Immature natural killer cell (primary cell): ENCODE data around the gene ELOVL5. TPM values are rescaled to one million over a fixed set of nuclear protein-coding genes. Genes with fewer than 3 reads are reported as not detected.
"Not testable (repeated sequence)": the region's sequence is repeated elsewhere in the genome, so short reads cannot be mapped to it uniquely, and the experiment has no call there.

Source experiments
- DNase-seq, 3 donors: peaks; one replicate each; pipeline ENCODE4 v3.0.0; 2022; ENCODE audit warnings: mixed read lengths in 1 of 3
- H3K27ac Mint-ChIP-seq, 6 donors: one replicate each; pipeline ENCODE4 v1.8.0; 2020; ENCODE audit warnings: mixed read lengths in 6 of 6, mild to moderate bottlenecking in 5 of 6, inconsistent platforms in 4 of 6, moderate library complexity in 3 of 6
- H3K27me3 Mint-ChIP-seq, 3 donors: one replicate each; pipeline ENCODE4 v1.8.0; 2020 to 2021; ENCODE audit warnings: low read depth in 3 of 3, mild to moderate bottlenecking in 3 of 3, mixed read lengths in 3 of 3, moderate library complexity in 3 of 3, inconsistent platforms in 1 of 3
- H3K36me3 Mint-ChIP-seq, 3 donors: one replicate each; pipeline ENCODE4 v1.8.0; 2020; ENCODE audit warnings: mixed read lengths in 3 of 3, inconsistent platforms in 2 of 3, mild to moderate bottlenecking in 2 of 3
- H3K4me1 Mint-ChIP-seq, 2 donors: one replicate each; pipeline ENCODE4 v1.8.0; 2020; ENCODE audit warnings: inconsistent platforms in 2 of 2, mild to moderate bottlenecking in 2 of 2, mixed read lengths in 2 of 2, moderate library complexity in 1 of 2
- H3K4me3 Mint-ChIP-seq, 5 donors: one replicate each; pipeline ENCODE4 v1.8.0; 2020; ENCODE audit warnings: mild to moderate bottlenecking in 5 of 5, mixed read lengths in 5 of 5, inconsistent platforms in 3 of 5, moderate library complexity in 3 of 5
- H3K9me3 Mint-ChIP-seq, 6 donors: one replicate each; pipeline ENCODE4 v1.8.0; 2020; ENCODE audit warnings: mild to moderate bottlenecking in 6 of 6, mixed read lengths in 6 of 6, inconsistent platforms in 4 of 6, moderate library complexity in 3 of 6
- polyA plus RNA-seq, 3 donors: library from polyadenylated mRNA; unstranded; fragments of 300-500 nt; fragmentation: Illumina TruSeq; gene quantifications; one replicate each; pipeline ENCODE4 v1.2.3, GENCODE V29; 2021

Gene ELOVL5, protein sequence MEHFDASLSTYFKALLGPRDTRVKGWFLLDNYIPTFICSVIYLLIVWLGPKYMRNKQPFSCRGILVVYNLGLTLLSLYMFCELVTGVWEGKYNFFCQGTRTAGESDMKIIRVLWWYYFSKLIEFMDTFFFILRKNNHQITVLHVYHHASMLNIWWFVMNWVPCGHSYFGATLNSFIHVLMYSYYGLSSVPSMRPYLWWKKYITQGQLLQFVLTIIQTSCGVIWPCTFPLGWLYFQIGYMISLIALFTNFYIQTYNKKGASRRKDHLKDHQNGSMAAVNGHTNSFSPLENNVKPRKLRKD
- 10 to 100 TPM; 45.4 to 85.2 (median 63.0) TPM for polyA plus RNA-seq

DNA sequence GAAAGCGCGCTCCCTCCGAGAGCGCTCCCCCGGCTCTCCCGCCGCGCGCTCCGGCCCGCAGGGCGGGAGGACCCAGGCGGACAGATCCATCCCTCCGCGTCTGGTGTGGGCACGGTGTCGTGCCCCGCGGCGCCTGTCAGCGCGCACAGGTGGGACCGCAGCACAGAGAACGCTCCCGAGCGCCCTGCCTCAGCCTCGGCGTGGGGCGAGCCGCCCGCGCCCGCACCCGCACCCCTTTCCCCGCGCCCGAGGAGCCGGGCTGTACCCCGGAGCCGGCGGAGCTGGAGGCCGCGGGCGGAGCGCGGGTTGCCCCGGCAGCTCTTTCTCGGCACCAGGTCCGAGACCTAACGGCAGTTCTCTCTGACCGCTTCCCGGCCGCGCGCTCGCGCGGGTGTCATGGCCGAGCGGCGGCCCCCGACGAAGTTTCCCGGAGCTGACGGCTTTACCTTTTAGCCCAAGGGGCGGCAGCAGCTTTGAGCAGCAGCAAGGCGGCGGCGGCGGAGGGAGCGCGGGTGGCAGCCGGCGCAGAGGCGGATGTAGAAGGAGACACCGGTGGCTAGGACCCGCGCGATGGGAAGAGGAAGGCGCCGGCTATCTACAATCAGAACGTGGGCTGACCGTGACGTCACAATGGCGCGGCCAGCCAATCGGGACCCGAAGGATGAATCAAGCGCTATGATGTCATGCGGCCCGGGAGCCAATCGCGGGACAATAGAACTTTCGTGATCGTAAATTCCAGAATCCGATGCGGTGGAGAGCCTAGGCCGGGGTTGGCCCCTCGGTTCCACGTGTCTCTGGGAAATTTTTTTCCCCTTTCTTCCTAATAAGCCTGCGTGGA, at the start of gene ELOVL5:
Gene ELOVL5 (minus strand): TSS at position 580 of the 838 bp plus-strand sequence. CDS start 53,251 bp downstream, outside the sequence.
- Mint-ChIP-seq H3K9me3 (no peaks in the 10 kb centered on the region), H3K27me3 (peaks cover 5 to 29% (median 12%) of the 10 kb centered on the region in 3 donors), H3K4me1 (peaks cover 46 to 52% of the 10 kb centered on the region in 2 donors), H3K27ac (peak within 1 kb of the TSS; percentile 95 to 98 (median 96)), H3K4me3 (peak within 1 kb of the TSS; percentile 94 to 96 (median 96)), H3K36me3 (no peaks in the 10 kb centered on the region)
- peak; percentile 94 to 95 (median 95) for DNase-seq

DNA sequence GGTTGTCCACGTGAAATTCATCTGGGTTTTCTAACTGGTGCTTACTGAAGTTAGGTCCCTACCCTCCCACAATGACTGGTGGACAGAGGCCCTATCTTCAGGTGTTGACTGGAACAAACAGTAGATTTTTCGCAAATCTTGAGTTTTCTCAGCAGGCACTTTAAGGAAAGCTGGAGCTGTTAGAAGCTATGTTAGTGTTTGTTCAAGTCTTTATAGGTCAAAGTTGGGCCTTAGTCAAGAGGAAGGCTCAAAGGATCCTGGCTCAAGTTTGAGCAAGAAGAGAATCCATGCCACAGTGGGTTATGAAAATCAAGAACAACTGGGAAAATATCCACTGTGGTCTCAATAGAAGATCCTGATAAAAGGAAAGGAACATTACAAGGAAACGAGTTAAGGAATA, 48.5 kb upstream of the ELOVL5 start:
- H3K27ac Mint-ChIP-seq = no peak overlapping the region
- no peaks in the 10 kb centered on the region for H3K4me1 Mint-ChIP-seq
- no peak for DNase-seq
- H3K27me3 Mint-ChIP-seq = peaks cover 0 to 2% (median 2%) of the 10 kb centered on the region in 3 donors
- H3K9me3 Mint-ChIP-seq = no peaks in the 10 kb centered on the region
- H3K36me3 Mint-ChIP-seq = no peaks in the 10 kb centered on the region
- no peak overlapping the region for H3K4me3 Mint-ChIP-seq

DNA sequence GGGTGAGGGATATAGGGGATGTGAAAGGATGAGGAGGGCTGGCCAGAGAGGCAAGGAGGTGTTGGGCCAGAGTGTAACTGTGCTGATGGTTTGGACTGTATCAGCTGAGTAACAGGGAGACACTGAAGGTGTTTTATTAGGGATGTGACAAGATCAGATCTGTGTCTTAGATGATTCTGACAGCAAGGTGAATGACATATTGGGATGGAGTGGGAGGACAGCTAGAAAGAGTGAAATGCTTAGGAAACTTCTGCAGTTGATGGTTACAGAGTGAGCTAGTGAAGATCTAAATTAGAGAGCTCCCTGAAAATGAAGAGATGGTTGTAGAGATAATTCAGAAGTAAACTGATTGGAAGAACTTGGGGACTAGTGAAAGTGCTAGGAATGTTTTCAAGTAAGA, 47.2 kb upstream of the ELOVL5 start:
- Mint-ChIP-seq H3K4me1 (no peaks in the 10 kb centered on the region), H3K27me3 (peaks cover 0 to 2% (median 2%) of the 10 kb centered on the region in 3 donors), H3K36me3 (no peaks in the 10 kb centered on the region), H3K27ac (no peak overlapping the region), H3K4me3 (no peak overlapping the region), H3K9me3 (no peaks in the 10 kb centered on the region)
- no peak for DNase-seq

DNA sequence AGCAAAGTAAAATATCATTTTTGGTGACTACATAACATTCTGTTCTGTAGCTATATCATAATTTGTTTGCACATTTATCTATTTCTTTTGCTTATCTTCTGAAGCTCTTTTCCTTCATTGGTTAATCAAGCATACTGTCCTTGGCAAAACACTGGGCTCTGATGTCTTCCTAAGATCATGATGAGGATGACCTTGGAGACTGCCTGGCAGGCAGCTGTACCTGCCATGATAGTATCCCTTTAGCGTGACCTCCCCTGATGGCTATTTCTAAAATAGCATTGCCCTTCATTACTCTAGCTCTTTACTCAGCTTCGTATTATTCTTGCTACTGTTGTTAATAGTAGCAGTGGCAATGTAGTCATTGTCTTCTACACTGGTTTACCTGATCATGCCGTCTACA, 46.0 kb upstream of the ELOVL5 start:
- Mint-ChIP-seq H3K27me3 (peaks cover 0 to 2% (median under 1%) of the 10 kb centered on the region in 3 donors), H3K4me3 (no peak overlapping the region), H3K36me3 (no peaks in the 10 kb centered on the region), H3K27ac (no peak overlapping the region), H3K4me1 (no peaks in the 10 kb centered on the region), H3K9me3 (no peaks in the 10 kb centered on the region)
- no peak for DNase-seq

DNA sequence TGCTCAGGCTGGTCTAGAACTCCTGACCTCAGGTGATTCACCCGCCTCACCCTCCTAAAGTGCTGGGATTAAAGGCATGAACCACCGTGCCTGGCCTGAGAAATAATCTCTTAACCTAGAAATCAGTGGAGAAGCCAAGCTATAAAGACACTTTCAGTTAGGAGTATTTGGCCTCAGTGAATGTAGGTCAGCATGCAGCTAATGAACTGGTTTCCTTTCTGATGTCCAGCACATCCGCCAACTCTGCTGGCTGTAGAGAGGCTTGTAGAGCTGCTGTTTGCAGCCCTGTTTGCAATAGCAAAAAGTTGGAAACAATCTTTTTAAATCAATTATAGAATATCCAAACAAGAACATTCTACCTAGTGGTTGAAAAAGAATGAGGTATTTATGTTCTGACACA, 42.4 kb upstream of the ELOVL5 start:
- Mint-ChIP-seq H3K4me1 (no peaks in the 10 kb centered on the region), H3K27me3 (peaks cover 0 to 6% (median 1%) of the 10 kb centered on the region in 3 donors), H3K9me3 (peaks cover 0 to 1% (median 0%) of the 10 kb centered on the region in 6 donors), H3K27ac (no peak overlapping the region), H3K36me3 (no peaks in the 10 kb centered on the region), H3K4me3 (no peak overlapping the region)
- DNase-seq = no peak

DNA sequence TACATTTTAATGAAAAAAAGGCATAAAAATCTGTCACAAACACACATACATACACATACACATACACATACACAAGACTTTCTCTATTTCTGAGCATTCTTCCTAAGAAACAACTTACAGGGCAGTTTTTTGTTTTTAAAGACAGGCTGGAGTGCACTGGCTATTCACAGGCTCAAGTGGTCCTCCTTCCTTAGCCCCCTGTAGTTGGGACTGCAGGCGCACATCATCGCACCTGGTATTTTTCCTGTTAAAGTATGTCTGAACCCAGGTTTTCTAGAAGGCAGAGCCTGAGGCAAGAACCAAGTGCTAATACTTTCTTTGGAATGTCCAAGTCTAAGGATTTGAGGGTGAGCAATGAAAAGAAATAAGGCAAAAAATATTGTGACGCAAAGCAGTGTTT, 41.3 kb upstream of the ELOVL5 start:
- no peak for DNase-seq
- H3K27ac Mint-ChIP-seq = no peak overlapping the region
- peaks cover 0 to 1% (median 0%) of the 10 kb centered on the region in 6 donors for H3K9me3 Mint-ChIP-seq

DNA sequence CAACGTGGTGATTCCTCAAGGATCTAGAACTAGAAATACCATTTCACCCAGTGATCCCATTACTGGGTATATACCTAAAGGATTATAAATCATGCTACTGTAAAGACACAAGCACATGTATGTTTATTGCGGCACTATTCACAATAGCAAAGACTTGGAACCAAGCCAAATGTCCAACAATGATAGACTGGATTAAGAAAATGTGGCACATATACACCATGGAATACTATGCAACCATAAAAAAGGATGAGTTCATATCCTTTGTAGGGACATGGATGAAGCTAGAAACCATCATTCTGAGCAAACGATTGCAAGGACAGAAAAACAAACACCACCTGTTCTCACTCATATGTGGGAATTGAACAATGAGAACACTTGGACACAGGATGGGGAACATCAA, 39.9 kb upstream of the ELOVL5 start:
- H3K27me3 Mint-ChIP-seq = peaks cover 0 to 12% (median 5%) of the 10 kb centered on the region in 3 donors
- H3K27ac Mint-ChIP-seq, H3K4me3 Mint-ChIP-seq, H3K4me1 Mint-ChIP-seq, DNase-seq, H3K9me3 Mint-ChIP-seq, H3K36me3 Mint-ChIP-seq: not testable (repeated sequence)

More for the DNA sequence above, 41.3 kb upstream of the ELOVL5 start:
- no peak overlapping the region for H3K4me3 Mint-ChIP-seq
- peaks cover 0 to 8% (median 1%) of the 10 kb centered on the region in 3 donors for H3K27me3 Mint-ChIP-seq
- no peaks in the 10 kb centered on the region for H3K36me3 Mint-ChIP-seq
- H3K4me1 Mint-ChIP-seq = no peaks in the 10 kb centered on the region

DNA sequence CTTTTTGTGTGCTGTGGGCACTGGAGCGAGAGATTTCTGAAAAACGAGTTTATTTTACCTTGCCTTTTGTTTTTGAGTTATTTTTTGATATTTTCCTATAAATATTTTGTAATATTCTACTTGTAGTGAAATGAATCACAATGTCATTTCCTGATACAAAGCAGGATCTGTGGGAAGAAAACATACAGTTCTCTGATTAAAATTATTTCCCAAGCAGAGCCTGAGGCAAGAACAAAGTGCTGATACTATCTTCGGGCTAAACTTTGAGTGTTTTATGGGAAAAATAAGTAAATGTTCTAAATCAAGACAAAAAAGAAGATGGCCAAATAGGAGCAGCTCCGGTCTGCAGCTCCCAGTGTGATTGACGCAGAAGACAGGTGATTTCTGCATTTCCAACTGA, 33.7 kb upstream of the ELOVL5 start:
- Mint-ChIP-seq H3K9me3 (peaks cover 0 to 1% (median 0%) of the 10 kb centered on the region in 6 donors), H3K27me3 (peaks cover 0 to 12% (median 8%) of the 10 kb centered on the region in 3 donors), H3K4me3 (no peak overlapping the region), H3K36me3 (peaks cover 0 to 8% (median 0%) of the 10 kb centered on the region in 3 donors), H3K4me1 (no peaks in the 10 kb centered on the region), H3K27ac (no peak overlapping the region)
- no peak for DNase-seq

DNA sequence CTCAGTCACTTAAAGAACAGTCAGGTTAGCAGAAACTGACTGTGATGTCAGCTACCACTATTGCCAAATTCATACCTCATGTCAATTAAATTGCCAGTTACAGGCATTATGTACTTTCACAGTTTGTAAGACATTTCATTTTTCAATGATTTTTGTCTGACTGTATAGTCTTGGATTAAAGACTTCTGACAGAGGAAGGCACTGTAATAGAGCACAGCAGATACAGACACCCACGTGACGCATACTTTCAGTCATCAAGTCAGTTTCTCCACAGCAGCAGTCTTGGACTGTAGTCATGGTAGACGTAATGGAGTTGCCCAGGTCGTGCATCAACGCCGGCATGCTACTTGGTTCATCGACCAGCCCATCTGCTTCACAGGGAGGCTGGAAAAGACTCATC, 29.5 kb upstream of the ELOVL5 start:
- DNase-seq = no peak
- H3K4me3 Mint-ChIP-seq = no peak overlapping the region
- H3K36me3 Mint-ChIP-seq = peaks cover 0 to 8% (median 0%) of the 10 kb centered on the region in 3 donors
- H3K4me1 Mint-ChIP-seq = no peaks in the 10 kb centered on the region
- H3K27ac Mint-ChIP-seq = no peak overlapping the region
- H3K9me3 Mint-ChIP-seq = no peaks in the 10 kb centered on the region
- H3K27me3 Mint-ChIP-seq = peaks cover 0 to 5% (median 0%) of the 10 kb centered on the region in 3 donors

DNA sequence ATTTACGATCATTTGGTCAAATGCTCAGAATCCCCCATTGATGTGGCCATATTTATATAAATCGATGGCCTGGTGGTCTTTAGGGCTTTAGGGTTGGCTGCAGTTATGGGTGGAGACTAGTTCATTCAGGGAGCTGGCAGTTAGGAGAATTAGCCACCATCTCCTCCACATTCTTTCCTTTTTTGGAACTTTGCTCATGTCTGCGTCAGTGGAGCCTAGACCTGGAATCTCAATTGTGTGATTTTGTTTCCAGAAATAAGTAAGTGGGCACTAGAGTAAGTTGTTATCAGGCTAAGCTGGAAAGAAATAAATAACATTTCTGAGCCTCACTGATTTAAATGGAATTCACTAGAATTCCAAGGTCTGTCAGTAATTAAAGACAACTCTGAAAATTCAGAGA, 29.0 kb upstream of the ELOVL5 start:
- no peaks in the 10 kb centered on the region for H3K9me3 Mint-ChIP-seq
- no peak overlapping the region for H3K27ac Mint-ChIP-seq
- no peak overlapping the region for H3K4me3 Mint-ChIP-seq
- no peak for DNase-seq
- H3K4me1 Mint-ChIP-seq = no peaks in the 10 kb centered on the region
- peaks cover 0 to 8% (median 0%) of the 10 kb centered on the region in 3 donors for H3K36me3 Mint-ChIP-seq
- H3K27me3 Mint-ChIP-seq = peaks cover 0 to 5% (median 0%) of the 10 kb centered on the region in 3 donors

DNA sequence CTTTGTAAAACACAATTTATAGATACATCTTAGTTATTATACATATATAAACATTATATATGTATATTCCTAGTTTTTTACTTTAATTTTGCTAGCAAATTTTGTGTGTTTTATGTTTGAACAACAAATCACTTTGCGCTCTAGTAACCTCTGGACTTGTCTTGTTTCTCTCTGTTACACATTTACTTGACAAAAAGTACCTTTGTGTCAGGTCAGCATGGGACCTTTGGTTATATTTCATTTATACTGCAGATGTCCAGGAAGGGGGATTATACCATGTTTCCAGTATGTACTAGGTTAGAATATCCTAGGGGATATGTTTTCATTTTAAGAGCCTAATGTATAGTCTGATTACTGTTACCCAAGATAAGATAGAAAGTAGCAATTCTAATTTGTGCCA, 28.5 kb upstream of the ELOVL5 start:
- Mint-ChIP-seq H3K36me3 (peaks cover 0 to 7% (median 0%) of the 10 kb centered on the region in 3 donors), H3K4me3 (no peak overlapping the region), H3K27ac (no peak overlapping the region), H3K4me1 (no peaks in the 10 kb centered on the region), H3K9me3 (no peaks in the 10 kb centered on the region), H3K27me3 (peaks cover 0 to 5% (median 0%) of the 10 kb centered on the region in 3 donors)
- DNase-seq = no peak

DNA sequence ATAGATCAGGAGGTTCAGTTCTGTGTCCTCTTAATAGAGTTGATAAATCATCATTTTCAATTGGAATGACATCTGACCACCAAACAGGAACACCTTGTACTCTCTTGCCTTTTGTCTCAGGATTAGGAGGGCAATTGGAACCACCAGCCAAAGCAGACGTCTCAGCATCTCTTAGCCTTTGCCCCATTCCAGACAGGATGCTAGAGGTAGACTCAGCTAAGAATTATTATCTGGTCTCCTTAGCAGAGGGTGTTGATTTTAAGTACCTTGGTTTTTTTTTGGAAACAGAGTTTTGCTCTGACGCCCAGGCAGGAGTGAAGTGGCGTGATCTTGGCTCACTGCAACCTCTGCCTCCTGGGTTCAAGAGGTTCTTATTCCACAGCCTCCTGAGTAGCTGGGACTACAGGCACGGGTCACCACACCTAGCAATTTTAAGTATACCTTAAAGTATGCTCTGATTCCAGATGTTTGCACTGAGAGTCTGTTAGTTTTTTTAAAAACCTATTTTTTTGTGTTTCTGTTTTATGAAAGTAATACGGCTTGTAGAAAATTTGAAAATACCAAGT, 28.0 kb upstream of the ELOVL5 start:
- Mint-ChIP-seq H3K4me1 (no peaks in the 10 kb centered on the region), H3K9me3 (no peaks in the 10 kb centered on the region), H3K36me3 (peaks cover 0 to 2% (median 0%) of the 10 kb centered on the region in 3 donors), H3K27ac (no peak overlapping the region), H3K27me3 (peaks cover 0 to 4% (median 0%) of the 10 kb centered on the region in 3 donors), H3K4me3 (no peak overlapping the region)
- DNase-seq = no peak

DNA sequence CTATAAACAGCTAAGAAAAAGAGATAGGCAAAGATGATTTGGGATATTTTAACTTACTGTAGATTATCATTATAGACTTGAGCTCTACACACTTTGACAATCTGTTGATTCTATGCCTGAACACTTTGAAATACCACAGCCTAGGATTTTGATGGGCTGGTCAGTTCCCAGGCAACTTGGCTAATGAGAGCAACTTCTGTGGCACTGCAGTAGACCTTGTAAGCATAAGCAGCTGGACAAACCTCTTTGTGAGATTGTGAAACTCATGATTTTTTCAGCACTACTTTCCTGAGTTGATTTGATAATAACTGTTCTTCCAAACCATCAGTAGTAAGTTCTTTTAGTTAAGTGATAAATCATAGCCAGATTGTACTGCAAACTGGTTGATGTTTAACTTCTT, 27.1 kb upstream of the ELOVL5 start:
- no peaks in the 10 kb centered on the region for H3K36me3 Mint-ChIP-seq
- no peak for DNase-seq
- H3K27me3 Mint-ChIP-seq = peaks cover 0 to 2% (median 0%) of the 10 kb centered on the region in 3 donors
- no peak overlapping the region for H3K27ac Mint-ChIP-seq
- H3K4me1 Mint-ChIP-seq = no peaks in the 10 kb centered on the region
- H3K9me3 Mint-ChIP-seq = no peaks in the 10 kb centered on the region
- no peak overlapping the region for H3K4me3 Mint-ChIP-seq

DNA sequence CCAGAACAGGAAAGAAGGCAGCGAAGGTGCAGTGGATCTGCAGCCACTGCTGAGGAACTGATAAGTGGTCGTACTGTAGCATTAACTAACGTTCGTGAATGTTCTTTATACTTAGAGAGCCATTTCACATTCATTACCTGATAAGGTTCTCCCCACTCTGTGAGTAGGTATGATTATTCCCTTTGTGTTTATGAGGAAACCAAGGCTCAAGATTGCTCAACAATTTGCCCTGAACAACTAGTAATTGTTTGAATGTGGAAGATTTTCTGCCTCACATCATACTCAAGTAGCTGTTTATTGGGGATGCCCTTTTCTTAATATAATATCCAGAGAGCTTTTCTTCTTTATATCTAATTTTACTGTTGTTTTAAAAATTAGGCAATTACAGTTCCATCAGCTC, 24.9 kb upstream of the ELOVL5 start:
- Mint-ChIP-seq H3K27ac (no peak overlapping the region), H3K36me3 (no peaks in the 10 kb centered on the region), H3K4me3 (no peak overlapping the region), H3K4me1 (no peaks in the 10 kb centered on the region), H3K27me3 (peaks cover 0 to 4% (median 0%) of the 10 kb centered on the region in 3 donors), H3K9me3 (no peaks in the 10 kb centered on the region)
- DNase-seq = no peak
